ENCODE results near the gene HMGXB4. TPM values are rescaled to one million over a fixed set of nuclear protein-coding genes. Genes with fewer than 3 reads are reported as not detected.

Gene HMGXB4
- total RNA-seq, 2 donors from 2014 or later, result 15.0 to 36.5 TPM

GRCh38 chr22:35334004-35334403 is 76.7 kb downstream of the HMGXB4 start:
- Histone ChIP-seq H3K27me3 (replicated peaks; ENCODE audit: insufficient read depth) (no peaks in the 10 kb centered on the region), H3K9me3 (no peaks in the 10 kb centered on the region), H3K4me1 (replicated peaks) (no peaks in the 10 kb centered on the region), H3K36me3 (peaks cover 17 to 31% of the 10 kb centered on the region in 2 donors), H3K4me3 (no peak overlapping the region), H3K27ac (no peak overlapping the region)
- intact Hi-C loops (cut with DNase I), result no loop called here
- no peak for TF ChIP-seq CTCF (IDR thresholded peaks at IDR 0.05)
- TF ChIP-seq POLR2AphosphoS5 (IDR thresholded peaks at IDR 0.05), result no peak
- no peak for TF ChIP-seq POLR2A (IDR thresholded peaks at IDR 0.05)
- WGBS, result 75% methylated on average over 9 of the region's 9 CpGs
- DNase-seq (ENCODE audit: low spot score), result no peak

GRCh38 chr22:35335468-35335867 is 78.2 kb downstream of the HMGXB4 start:
- no peaks in the 10 kb centered on the region for H3K4me1 ChIP-seq (replicated peaks)
- no peaks in the 10 kb centered on the region for H3K27me3 ChIP-seq (replicated peaks; ENCODE audit: insufficient read depth)
- H3K27ac ChIP-seq, result no peak overlapping the region
- 84% methylated on average over 6 of the region's 7 CpGs for WGBS
- no peak for TF ChIP-seq CTCF (IDR thresholded peaks at IDR 0.05)
- TF ChIP-seq POLR2AphosphoS5 (IDR thresholded peaks at IDR 0.05), result no peak
- TF ChIP-seq POLR2A (IDR thresholded peaks at IDR 0.05), result no peak
- H3K4me3 ChIP-seq, result no peak overlapping the region
- peaks cover 18 to 32% of the 10 kb centered on the region in 2 donors for H3K36me3 ChIP-seq
- intact Hi-C loops (cut with DNase I), result no loop called here
- no peak for DNase-seq (ENCODE audit: low spot score)
- H3K9me3 ChIP-seq, result no peaks in the 10 kb centered on the region

GRCh38 chr22:35335936-35336781 is 78.9 kb downstream of the HMGXB4 start:
- Histone ChIP-seq H3K27ac (no peak overlapping the region), H3K36me3 (peaks cover 18 to 38% of the 10 kb centered on the region in 2 donors), H3K4me1 (replicated peaks) (no peaks in the 10 kb centered on the region), H3K27me3 (replicated peaks; ENCODE audit: insufficient read depth) (no peaks in the 10 kb centered on the region), H3K9me3 (no peaks in the 10 kb centered on the region), H3K4me3 (no peak overlapping the region)
- 74% methylated on average over 12 of the region's 12 CpGs for WGBS
- no peak for TF ChIP-seq POLR2A (IDR thresholded peaks at IDR 0.05)
- TF ChIP-seq CTCF (IDR thresholded peaks at IDR 0.05), result no peak
- TF ChIP-seq POLR2AphosphoS5 (IDR thresholded peaks at IDR 0.05), result no peak
- intact Hi-C loops (cut with DNase I), result no loop called here
- DNase-seq (ENCODE audit: low spot score), result no peak

- DNase-seq (ENCODE audit: low spot score), result no peak
- H3K4me1 ChIP-seq (replicated peaks), result no peaks in the 10 kb centered on the region
- intact Hi-C loops (cut with DNase I), result no loop called here
- WGBS, result 83% methylated on average over 4 of the region's 4 CpGs
- TF ChIP-seq POLR2AphosphoS5 (IDR thresholded peaks at IDR 0.05) (no peak), CTCF (IDR thresholded peaks at IDR 0.05) (no peak), POLR2A (IDR thresholded peaks at IDR 0.05) (no peak)
- peaks cover 18 to 34% of the 10 kb centered on the region in 2 donors for H3K36me3 ChIP-seq
- H3K9me3 ChIP-seq, result no peaks in the 10 kb centered on the region
- no peaks in the 10 kb centered on the region for H3K27me3 ChIP-seq (replicated peaks; ENCODE audit: insufficient read depth)
- H3K27ac ChIP-seq, result no peak overlapping the region
- no peak overlapping the region for H3K4me3 ChIP-seq
Measured at GRCh38 chr22:35337932-35338331, 80.6 kb downstream of the HMGXB4 start.
